Gastrocnemius medialis (tissue), 4 donors: ENCODE measurements around the gene NPAS3.

Source experiments
- CTCF ChIP-seq, 5 experiments: fragments of 450-650 bp in 3 of 5; fragments of 200-600 bp in 2 of 5; sonication (generic) in 2 of 5; IDR thresholded peaks in 4 of 5; conservative IDR thresholded peaks in 1 of 5; 1 replicate in 4 of 5; 2 replicates in 1 of 5; pipeline ENCODE4 v1.5.1; 2016 to 2019; ENCODE audit warnings: antibody characterized with exemption in 5 of 5, mild to moderate bottlenecking in 3 of 5, moderate library complexity in 3 of 5
- POLR2A ChIP-seq, 2 donors: fragments of 450-650 bp; IDR thresholded peaks; one replicate each; pipeline ENCODE4 v1.6.1; 2017; ENCODE audit warnings: antibody characterized with exemption in 2 of 2, mild to moderate bottlenecking in 2 of 2, moderate library complexity in 2 of 2

GRCh38 chr14:33271891-33272290 lies 333.2 kb downstream of the NPAS3 start:
- TF ChIP-seq CTCF (IDR thresholded peaks at IDR 0.05 in 4 of 5, conservative IDR thresholded peaks at IDR 0.05 in 1 of 5), result no peak
- TF ChIP-seq POLR2A (IDR thresholded peaks at IDR 0.05), result no peak
